GM21528 (cell line): ENCODE data around the gene SGK1.
"Not testable (repeated sequence)": the region's sequence is repeated elsewhere in the genome, so short reads cannot be mapped to it uniquely, and the experiment has no call there.

Experiments used
- ATAC-seq: cut with Tn5 transposase; IDR thresholded peaks from one replicate; pipeline ENCODE4 v1.9.1; 2021; ENCODE audit warnings: mild to moderate bottlenecking, moderate library complexity; ENCODE audit not compliant: unreplicated experiment, low FRiP score

Gene SGK1

DNA sequence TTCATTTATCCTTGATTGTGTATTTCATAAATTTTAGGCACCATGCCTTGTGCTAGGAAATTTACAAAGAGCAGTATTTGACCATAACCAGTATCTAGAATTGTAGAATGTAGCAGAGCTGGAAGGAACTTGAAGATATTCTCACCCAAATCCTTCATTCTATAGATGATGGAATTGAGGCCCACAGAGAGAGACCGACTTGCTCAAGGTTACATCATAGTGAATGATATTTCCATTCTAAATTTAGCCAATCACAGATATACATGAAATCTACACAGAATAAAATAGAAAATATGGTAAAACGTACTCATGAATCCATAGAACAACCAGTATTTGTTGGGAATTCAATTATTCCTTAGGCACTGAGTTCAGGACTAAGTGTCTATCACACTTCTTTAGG is 10.9 kb upstream of the SGK1 start:
- no peak for ATAC-seq

DNA sequence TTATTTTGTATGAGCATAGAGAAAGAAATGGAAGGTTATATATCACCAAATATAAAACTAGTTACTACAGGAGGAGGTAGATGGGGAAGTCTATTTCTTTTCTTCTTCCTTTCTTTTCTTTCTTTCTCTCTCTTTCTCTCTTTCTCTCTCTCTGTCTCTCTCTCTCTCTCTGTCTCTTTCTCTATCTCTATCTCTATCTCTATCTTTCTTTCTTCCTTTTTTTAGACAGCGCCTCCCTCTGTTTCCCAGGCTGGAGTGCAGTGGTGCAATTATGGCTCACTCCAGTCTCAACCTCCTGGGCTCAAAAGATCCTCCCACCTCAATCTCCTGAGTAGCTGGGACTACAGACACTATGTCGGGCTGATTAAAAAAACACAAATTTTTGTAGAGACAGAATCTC is 10.2 kb upstream of the SGK1 start:
- no peak for ATAC-seq

DNA sequence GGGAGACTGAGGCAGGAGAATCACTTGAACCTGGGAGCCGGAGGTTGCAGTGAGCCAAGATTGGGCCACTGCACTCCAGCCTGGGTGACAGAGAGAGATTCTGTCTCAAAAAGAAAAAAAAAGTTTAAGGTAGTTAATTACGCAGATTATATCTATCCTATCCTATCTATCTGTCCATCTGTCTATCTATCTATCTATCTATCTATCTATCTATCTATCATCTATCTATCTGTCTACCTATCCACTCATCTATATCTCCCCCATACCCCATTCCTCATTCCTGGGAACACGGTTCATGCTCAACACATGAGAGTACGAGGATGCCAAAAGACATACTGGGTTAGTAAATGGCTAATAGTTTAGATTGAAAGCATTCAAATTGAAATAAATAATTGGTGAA is 8.3 kb upstream of the SGK1 start:
- not testable (repeated sequence) for ATAC-seq

DNA sequence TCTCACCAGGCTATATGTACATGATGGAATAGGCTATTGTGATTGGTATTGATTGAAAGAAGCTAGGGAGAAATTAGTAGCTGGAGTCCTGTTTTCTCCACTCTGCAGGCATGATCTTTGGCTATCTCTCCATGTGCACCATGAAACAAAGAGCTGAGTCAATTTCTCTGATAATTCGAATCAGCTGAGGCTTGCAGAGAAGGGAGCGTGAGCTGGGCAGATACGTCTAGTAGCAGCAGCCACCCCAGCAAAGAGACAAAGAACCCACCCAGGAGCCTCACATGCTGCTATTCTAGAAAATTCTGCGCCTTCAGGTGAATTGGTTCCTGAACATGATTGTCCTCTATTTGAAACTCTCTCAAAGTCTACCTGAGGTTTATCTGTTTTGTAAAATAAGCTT is 6.9 kb upstream of the SGK1 start:
- no peak for ATAC-seq

DNA sequence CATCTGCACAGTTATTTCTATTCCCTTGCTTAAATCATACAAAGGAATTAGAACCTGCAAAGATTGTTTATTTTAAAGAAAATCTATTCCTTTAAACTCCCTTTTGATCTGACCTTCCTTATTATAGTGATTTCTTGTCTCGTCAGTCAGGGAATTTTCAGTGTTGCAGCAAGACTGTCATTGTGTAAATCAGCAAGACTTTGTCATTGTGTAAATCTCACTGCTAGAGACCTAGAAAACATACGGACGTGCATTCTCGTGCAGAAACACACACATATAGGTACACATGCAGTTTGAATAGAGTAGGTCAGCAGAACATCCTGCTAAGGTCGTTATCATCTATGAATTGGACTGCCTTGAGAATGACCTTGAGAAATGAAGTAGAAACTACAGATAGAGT is 6.2 kb upstream of the SGK1 start:
- ATAC-seq = no peak

DNA sequence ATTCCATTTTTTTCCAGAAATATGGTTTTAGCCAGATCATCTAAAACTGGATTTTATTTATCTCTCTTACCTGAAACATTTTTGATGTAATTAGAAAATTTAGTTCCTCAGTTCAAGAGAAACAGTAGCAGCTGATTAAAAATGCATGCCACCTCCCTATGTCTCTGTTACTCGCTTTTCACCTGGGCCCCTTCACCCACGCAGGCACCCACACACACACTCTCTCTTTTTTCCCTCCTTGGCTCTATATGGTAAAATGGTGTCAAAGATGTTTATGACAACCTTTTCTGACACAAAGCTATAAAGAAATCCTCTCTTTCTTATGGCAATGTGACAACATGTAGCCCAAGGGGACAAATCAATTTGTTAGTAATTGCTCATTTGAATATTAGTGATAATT is 5.8 kb upstream of the SGK1 start:
- ATAC-seq = no peak

DNA sequence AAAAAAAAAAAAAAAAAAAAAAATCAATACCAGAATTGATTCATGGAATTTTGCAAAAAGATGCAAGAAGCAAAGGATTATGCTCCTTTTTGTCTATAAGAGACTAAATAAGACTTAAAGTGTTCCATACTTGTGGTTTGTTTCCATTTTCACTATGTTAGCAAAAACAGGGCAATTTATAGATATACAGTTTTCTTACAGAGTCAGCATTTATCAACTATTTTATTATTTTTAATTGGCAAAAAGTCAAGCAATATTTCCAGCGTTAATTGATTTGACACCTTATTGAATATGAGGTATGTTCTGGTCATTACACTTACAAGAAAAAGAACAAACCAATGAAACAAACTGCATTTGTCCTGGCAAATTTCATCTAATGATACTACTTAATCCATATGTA is 5.4 kb upstream of the SGK1 start:
- no peak for ATAC-seq

DNA sequence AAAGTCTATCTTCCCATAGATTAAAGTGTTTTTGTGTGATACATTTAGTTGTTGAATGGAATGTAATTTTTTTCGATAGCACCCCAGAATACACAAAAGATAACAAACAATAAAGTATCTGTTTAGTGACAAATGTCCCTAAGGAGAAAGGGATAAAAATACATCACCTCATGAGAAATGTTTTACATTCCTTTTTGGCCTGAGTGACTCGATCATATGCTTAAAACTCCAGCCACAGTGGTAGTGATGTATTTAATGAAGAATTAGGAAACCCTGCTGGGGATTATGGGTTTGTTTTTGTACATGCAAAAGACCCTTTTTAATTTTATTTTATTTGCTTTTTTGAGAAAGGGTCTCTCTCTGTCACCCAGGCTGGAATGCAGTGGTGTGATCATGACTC is 4.3 kb upstream of the SGK1 start:
- no peak for ATAC-seq

DNA sequence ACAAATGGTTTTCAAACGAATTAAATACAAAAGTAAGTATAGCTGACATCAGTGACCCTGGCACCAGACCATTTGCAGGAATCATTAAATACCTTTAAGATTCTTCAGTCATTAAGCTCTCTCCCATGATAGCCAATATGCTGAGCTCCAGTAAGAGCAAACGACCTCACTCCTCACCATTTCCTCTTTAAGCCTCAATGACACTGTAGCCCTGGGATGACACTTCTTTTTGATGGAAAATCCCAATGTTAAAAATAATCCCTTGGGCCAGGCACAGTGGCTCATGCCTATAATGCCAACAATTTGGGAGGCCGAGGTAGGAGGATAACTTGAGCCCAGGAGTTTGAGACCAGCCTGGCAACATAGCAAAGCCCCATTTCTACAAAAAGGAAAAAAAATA is 3.3 kb upstream of the SGK1 start:
- ATAC-seq = no peak

DNA sequence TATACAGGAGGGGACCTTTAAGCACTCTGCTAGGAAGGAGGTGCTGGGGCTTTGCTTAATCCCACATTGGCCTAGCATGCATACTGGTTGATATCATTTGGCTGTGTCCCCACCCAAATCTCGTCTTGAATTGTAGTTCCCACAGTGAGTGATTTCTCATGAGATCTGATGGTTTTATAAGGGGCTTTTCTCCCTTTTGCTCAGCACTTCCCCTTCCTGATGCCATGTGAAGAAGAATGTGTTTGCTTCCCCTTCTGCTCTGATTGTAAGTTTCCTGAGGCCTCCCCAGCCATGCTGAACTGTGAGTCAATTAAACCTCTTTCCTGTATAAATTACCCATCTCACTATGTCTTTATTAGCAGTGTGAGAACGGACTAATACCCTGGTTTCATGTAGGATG is 1.8 kb upstream of the SGK1 start:
- not testable (repeated sequence) for ATAC-seq

DNA sequence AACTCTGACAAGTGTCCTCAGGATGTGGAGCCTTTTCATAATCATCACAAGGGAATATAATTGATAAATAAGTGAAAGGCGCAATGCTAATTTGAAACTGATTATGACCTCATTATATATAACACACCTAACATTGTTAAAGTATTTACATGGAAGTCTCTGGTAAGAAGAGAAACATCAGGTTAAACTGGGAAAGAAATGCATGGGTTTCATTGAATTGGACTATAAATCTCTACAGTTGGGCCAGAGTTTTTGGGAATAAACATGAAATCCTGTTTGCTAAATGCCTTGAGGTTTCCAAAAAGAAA is 1.0 kb upstream of the SGK1 start:
- ATAC-seq = no peak

DNA sequence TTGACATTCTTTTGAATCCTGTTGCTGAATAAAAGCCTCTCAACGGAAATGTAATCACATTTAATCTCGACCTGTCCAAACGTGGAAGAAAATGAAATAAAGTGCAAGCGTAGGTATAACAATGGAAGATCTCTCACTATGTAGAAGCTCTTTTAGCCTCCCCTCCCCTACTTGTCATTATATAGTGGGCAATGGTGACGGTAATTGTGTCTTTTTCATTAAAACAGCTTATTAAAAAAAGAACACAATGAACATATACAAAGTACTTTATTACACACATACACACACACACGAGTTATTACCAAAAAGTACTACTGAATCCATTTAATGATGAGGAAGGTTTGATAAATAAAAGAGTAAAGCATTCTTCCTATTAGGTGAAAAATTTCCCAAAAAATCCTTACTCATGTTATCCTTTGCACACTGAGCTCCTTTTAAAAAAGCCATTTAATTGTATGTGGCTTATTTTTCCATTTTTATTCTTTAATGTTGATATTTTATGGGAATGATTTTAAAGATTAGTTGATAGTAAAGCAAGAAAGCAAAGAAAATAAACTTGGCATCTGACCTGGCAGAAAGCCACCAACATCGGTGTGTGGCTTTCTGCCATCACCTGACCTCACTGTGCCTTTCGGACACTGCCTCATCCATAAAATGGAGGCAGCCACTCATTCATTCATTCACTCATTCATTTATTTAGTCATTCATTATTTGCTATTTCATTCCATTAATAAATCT is 493 bp upstream of the SGK1 start:
- no peak for ATAC-seq

DNA sequence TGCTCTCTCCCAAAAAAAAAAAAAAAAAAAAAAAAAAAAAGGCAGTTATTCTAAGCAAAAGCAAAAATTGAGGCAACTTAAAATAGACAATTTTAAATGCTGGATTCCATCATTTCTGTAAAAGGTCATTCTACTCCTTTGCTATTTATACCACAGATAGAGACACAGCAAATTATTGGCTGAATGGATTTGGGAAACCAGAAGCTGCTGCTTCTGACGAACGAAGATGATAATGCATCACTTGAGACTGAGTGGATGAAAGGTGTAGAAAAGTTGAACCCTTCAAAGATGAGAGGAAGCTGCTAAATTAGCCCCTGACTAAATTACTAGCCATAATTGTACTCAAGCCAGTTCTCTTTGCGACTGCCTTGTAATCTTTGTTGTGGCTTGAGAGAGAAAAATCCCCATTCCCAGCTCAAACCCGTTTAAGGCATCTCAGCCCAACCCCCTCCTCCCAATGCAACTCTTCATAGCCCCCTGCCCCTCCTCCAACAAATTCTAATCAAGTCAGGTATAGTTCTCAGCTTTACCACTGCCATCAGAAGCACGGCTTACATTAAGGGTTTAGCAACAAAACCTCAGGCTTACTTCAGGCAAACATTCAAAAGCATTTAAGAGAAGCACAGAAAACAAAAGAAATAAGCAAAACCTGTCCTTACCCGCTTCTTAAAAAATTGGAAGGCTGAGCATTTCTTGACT is 1.0 kb downstream of the SGK1 start:
- no peak for ATAC-seq

DNA sequence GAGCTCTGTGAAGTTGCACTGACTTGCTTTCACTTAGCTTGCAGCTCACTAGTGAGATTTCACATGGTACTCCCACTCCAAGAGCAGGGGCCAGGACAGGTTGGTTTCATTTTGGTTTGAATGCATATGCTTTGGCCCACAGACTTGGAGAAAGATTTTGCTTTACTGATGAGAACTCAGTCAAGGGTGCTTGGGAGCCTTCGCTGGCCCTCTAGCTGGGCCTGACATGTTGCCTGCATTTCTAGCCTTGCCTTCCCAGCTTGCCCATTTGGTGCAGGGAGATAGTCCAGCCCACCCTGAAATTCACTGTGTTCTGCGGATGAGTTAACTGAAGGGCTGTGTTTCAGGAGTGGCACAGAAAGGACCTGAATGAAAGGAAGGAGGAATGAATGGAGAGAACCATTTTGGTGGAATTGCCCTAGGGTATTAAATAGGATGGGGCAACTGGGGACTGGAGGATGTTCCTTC is 1.9 kb downstream of the SGK1 start:
- no peak for ATAC-seq

DNA sequence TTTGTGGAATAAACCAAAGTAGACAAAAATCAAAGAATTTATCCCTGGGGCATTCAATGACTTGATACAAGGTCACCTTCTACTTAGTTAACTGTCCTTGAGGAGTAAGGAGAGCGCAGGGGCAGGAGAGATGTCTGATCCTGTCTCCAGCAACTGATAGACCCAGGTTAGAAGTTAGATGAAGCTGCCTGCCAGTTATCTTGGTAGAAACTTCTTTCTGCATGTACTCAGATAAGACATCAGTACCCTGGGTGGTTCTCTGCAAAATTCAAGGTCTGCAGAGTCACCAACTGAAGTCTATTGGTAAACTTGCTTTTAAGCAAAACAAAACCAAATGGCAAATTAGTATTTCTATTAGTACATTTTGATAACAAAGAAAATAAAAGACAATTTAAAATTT is 2.7 kb downstream of the SGK1 start:
- ATAC-seq = no peak

DNA sequence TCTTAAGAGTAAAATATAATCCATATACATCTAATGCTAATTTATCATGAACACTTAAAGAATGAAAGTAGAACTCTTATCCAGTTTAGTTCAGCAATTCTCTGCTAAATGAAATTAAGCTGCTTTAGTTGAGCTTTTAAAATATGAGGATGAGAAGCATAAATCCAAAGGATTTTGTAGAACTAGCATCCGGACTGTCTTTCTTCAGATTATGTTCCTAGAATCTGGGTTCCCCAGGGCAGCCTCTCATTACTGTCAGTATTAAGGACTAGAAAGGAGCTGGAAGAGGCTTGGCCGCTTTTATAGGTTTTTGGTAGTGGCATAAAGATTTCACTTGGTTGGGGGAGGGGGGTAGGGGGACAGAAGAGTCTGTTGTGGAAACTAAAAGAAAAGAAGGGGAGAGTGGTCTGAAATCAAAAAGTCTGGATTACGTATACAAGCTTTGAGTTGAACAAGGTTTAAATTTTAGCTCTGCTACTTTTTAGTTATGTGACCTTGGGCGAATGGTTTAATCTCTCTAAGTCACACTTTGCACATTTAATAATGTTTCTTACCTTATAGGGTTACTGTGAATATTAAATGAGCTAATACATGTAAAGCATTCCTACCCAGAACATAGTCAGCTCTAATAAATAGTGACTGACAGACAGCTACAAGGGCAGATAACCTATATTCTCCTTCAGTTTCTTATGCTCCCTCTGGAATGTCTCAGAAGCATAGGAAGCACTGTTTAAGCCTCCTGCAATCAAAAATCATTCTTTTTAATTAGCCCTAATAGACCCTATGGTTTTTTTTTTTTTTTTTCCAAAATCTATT is 3.7 kb downstream of the SGK1 start:
- ATAC-seq = no peak

DNA sequence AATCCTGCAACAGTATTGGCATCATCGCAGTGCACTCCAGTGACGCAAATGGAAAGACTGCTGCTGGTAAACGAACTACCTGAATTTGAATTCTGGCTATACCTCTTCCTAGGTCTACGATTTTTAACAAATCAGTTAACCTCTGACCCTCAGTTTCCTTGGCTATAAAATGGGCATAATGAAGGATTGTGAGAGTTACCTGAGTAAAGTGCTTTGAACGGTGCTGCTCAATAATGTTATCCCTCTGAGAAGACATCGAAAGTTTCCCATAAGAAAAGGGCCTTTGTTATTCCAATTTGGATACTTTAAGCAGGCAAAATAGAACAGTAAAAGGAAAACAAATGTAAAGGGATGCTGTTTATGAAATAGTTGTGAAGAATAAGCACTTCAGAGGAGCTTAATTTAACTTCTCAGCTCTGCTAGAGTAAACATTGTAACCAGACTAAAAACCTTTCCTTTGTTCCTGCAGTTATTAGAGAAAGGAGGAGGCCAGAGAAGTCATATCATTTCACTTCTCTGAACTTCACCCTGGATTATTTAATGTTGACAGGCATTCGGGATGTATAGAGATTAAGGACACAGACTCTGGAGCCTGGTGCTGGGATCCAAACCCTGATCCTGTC is 5.8 kb downstream of the SGK1 start:
- ATAC-seq = no peak

DNA sequence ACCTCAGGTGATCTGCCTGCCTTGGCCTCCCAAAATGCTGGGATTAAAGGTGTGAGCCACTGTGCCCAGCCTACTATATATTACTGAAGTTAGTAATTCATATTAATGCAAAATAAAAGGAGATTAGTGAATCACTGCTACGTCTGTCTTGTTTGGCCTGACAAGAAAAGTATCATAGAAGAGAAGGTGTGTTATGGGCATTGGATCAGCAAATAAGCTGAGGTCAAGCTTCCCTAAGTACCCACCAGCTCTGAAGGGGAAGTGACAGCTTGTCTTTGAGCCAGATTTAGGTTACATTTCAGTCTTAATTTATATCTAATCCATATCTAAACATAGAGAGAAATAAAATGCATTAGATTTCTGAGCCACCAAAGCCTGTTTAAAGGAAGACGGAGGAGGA is 7.1 kb downstream of the SGK1 start:
- ATAC-seq = no peak

DNA sequence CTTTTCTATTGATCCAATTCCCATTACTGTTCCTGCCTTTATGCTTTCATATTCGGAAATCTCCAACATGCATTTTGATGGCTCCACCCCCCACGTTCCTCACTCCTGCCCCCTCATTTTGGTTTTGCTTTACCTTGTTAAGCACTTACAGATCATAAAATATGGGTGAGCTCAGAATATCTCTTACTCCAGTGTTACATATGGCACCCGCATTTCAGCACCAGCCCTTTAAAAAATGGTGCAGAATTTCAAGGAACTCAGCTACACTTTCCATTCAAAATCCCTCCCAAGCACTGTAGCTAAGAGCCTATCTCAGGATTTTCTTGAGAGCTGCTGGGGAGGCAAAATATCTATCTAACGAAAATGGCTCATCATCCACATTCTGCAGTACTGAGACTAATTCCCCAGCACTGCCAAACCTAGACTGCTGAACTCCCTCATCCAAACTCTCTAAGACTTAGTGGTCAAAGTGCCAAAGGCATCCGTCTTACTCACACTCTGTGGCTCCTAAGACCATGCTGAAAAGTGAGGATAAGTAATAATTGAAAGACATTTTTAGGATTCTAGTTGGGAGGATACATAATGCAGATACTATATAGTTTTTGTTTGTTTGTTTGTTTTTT is 7.8 kb downstream of the SGK1 start:
- no peak for ATAC-seq

DNA sequence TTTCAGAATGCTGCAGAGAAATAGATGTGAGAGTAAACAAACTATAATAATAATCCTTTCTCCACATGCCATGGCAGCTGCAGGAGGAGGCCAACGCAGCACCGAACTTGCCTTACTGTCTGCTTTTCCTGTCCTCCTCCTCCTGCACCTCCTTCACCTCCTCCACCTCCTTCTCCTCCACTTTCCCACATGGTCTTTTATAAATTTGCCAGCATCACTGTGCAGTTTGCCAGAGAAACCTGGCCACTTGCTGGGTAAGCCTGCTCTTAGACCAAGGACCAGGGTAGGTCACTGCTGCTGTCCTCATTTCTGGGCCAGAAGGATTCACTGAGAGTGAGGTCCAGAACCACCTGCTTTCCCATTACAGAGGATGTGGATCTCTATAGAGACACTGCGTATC is 8.7 kb downstream of the SGK1 start:
- ATAC-seq = no peak

DNA sequence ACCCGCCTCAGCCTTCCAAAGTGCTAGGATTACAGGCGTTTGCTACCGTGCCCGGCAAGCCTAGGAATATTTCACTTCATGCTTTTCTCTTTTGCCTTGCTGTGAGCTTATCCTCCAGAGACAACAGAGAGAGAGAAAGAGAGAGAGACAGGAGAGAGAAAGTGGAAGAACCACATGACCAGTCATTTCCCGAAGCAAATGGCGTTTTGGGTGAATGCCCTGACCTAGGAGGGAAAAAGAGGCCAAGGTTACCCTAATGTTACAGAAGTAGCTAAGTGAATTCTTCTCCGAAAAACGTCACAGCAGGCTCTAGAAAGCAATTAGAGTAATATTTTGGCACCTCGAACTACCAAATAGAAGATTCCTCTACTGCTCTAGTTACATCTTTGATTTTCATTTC is 9.1 kb downstream of the SGK1 start:
- ATAC-seq = no peak
